GM18951 (cell line): ENCODE measurements around the gene MACO1.
"Not testable (repeated sequence)": the region's sequence is repeated elsewhere in the genome, so short reads cannot be mapped to it uniquely, and the experiment has no call there.

Experiments used
- POLR2A ChIP-seq: IDR thresholded peaks from 4 replicates; pipeline ENCODE4 v1.6.1; 2011; ENCODE audit warnings: mild to moderate bottlenecking; ENCODE audit not compliant: insufficient read length, insufficient read depth; ENCODE audit errors: extremely low read depth
- in situ Hi-C: fragments of 300-500 bp; cut with MboI; formaldehyde crosslinking; loops from one replicate; pipeline ENCODE4 v1.12.0; 2022; ENCODE audit warnings: low sequenced_read_pairs, mixed read lengths, inconsistent platforms; ENCODE audit not compliant: unreplicated experiment

The MACO1 gene

DNA sequence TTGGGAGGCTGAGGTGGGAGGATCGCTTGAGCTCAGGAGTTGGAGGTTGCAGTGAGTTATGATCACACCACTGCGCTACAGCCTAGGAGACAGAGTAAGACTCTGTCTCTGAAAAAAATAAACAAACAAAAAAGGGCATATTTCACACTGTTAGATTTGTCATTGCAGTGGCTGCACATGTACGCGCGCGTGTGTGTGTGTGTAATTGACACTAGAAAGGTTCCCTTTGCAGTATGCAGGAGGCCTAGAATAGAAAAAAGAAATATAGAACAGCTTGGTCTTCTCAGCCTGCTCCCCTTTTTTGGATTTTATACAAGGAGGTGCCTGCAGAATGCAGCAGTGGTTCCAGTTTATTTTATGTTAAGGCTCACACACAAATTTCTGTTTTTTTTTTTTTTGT is 8.6 kb downstream of the MACO1 start:
- no peak for TF ChIP-seq POLR2A
- in situ Hi-C loops: no loop called here

- in situ Hi-C loops: no loop called here
- TF ChIP-seq POLR2A: no peak
Measured at GRCh38 chr1:25442178-25442577, 11.5 kb downstream of the MACO1 start.

GRCh38 chr1:25443030-25443699 is 12.5 kb downstream of the MACO1 start:
- in situ Hi-C loops: no loop called here
- TF ChIP-seq POLR2A: no peak

GRCh38 chr1:25444604-25445003 is 13.9 kb downstream of the MACO1 start:
- in situ Hi-C loops: not testable (repeated sequence)

GRCh38 chr1:25445993-25446538 is 15.4 kb downstream of the MACO1 start:
- TF ChIP-seq POLR2A: no peak
- in situ Hi-C loops: no loop called here

DNA sequence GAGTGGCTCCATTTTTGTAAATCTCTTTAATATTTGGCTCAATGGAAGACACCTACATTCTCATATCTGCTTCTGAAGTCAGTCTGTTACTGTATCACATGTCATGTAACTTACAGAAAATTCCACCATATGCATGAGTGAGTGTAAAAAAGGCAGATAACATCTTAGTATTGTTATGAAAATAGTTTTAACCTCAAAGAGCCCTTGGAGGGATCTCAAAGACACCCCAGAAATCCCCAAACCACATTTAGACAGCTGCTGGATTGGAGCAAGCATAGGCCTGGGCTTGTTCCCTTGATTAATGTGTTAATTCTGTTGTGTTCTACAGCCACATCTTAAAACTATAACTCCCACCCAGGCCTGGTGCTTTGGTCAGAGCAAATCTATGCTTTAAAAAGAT is 16.9 kb downstream of the MACO1 start:
- in situ Hi-C loops: no loop called here
- TF ChIP-seq POLR2A: no peak

GRCh38 chr1:25450891-25451290 is 20.2 kb downstream of the MACO1 start:
- in situ Hi-C loops: no loop called here
- no peak for TF ChIP-seq POLR2A

- in situ Hi-C loops: no loop called here
- TF ChIP-seq POLR2A: no peak
Measured at GRCh38 chr1:25451908-25452307, 21.2 kb downstream of the MACO1 start.

- TF ChIP-seq POLR2A: no peak
- in situ Hi-C loops: no loop called here
Measured at GRCh38 chr1:25456502-25456901, 25.8 kb downstream of the MACO1 start.

- in situ Hi-C loops: no loop called here
- no peak for TF ChIP-seq POLR2A
Measured at GRCh38 chr1:25458541-25459298, 28.0 kb downstream of the MACO1 start.

DNA sequence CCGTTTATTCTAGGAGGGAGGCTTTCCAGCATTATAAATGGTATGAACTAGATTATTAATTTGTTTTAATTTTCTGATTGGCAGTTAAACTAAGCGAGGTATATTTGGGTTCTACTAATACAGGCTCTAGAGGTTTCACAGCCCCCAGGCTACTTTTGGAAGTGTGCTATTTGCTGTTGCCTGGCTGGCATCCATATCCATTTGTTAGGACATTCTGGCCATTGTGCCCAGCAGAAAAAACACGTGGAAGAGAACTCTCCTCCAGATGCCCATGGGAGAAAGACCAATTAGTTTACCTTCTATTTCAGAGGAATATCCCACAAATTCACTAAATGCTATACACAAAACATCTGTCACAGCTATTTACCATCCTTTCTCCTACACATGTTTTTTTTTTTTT is 29.3 kb downstream of the MACO1 start:
- in situ Hi-C loops: no loop called here
- no peak for TF ChIP-seq POLR2A

DNA sequence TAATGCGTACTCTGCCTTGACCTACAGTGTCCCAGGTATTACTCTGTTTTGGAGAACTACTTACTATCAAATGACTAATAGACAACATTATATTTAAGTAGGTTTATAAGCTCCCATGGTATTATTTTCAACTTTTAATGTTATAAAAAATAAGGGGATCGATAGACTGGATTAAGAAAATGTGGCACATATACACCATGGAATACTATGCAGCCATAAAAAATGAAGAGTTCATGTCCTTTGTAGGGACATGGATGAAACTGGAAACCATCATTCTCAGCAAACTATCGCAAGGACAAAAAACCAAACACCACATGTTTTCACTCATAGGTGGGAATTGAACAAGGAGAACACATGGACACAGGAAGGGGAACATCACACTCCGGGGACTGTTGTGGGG is 30.1 kb downstream of the MACO1 start:
- in situ Hi-C loops: not testable (repeated sequence)

- in situ Hi-C loops: no loop called here
- no peak for TF ChIP-seq POLR2A
Measured at GRCh38 chr1:25461849-25462248, 31.2 kb downstream of the MACO1 start.

- TF ChIP-seq POLR2A: no peak
- in situ Hi-C loops: no loop called here
Measured at GRCh38 chr1:25462732-25463131, 32.0 kb downstream of the MACO1 start.
